HG03520 (cell line): Measurements from ENCODE around the gene PGLYRP4.

ENCODE experiments used
- ATAC-seq: cut with Tn5 transposase; IDR thresholded peaks from one replicate; pipeline ENCODE4 v1.9.1; 2021; ENCODE audit warnings: mild to moderate bottlenecking, moderate library complexity; ENCODE audit not compliant: unreplicated experiment

Gene PGLYRP4

GRCh38 chr1:153348511-153349362, at the start of gene PGLYRP4:
Gene PGLYRP4, minus strand, starts transcription at chr1:153348841. Its CDS starts 909 bp downstream, at chr1:153347932.
- no peak for ATAC-seq

- no peak for ATAC-seq
Observed at GRCh38 chr1:153397924-153398651, 49.4 kb upstream of the PGLYRP4 start.

GRCh38 chr1:153397051-153397923, 48.6 kb upstream of the PGLYRP4 start:
- ATAC-seq = no peak

- ATAC-seq = no peak
Observed at GRCh38 chr1:153396461-153396860, 47.8 kb upstream of the PGLYRP4 start.

- no peak for ATAC-seq
Observed at GRCh38 chr1:153395776-153396175, 47.1 kb upstream of the PGLYRP4 start.

- no peak for ATAC-seq
Observed at GRCh38 chr1:153395136-153395685, 46.6 kb upstream of the PGLYRP4 start.

- no peak for ATAC-seq
Observed at GRCh38 chr1:153394391-153394790, 45.8 kb upstream of the PGLYRP4 start.

- ATAC-seq = no peak
Observed at GRCh38 chr1:153393926-153394325, 45.3 kb upstream of the PGLYRP4 start.

- no peak for ATAC-seq
Observed at GRCh38 chr1:153392822-153393221, 44.2 kb upstream of the PGLYRP4 start.

GRCh38 chr1:153392258-153392657, 43.6 kb upstream of the PGLYRP4 start:
- no peak for ATAC-seq

- ATAC-seq = no peak
Observed at GRCh38 chr1:153390938-153391710, 42.5 kb upstream of the PGLYRP4 start, which contains the start of gene S100A8. Gene S100A8, minus strand, starts transcription at chr1:153391073. Its CDS starts 538 bp downstream, at chr1:153390535.

GRCh38 chr1:153389973-153390879, 41.6 kb upstream of the PGLYRP4 start:
- no peak for ATAC-seq

- no peak for ATAC-seq
Observed at GRCh38 chr1:153389401-153389800, 40.8 kb upstream of the PGLYRP4 start.

- ATAC-seq = no peak
Observed at GRCh38 chr1:153387785-153388184, 39.1 kb upstream of the PGLYRP4 start.

- ATAC-seq = no peak
Observed at GRCh38 chr1:153387001-153387400, 38.4 kb upstream of the PGLYRP4 start.

GRCh38 chr1:153386500-153386901, 37.9 kb upstream of the PGLYRP4 start:
- no peak for ATAC-seq

- no peak for ATAC-seq
Observed at GRCh38 chr1:153384958-153385580, 36.4 kb upstream of the PGLYRP4 start.

- no peak for ATAC-seq
Observed at GRCh38 chr1:153380711-153381110, 32.1 kb upstream of the PGLYRP4 start.
